Aorta (tissue), 5 donors: ENCODE measurements around the gene SERINC1. TPM values are rescaled to one million over a fixed set of nuclear protein-coding genes. Genes with fewer than 3 reads are reported as not detected.
A peak's percentile ranks its signal among the peaks of the same experiment; 100 is the strongest.

Experiments used
- ATAC-seq: fragments of 200-7000 bp; cut with Tn5 transposase; one replicate; pipeline ENCODE4 v1.9.1; 2022; ENCODE audit warnings: moderate library complexity; ENCODE audit not compliant: low FRiP score
- DNase-seq, 2 donors: peaks; one replicate each; pipeline ENCODE4 v3.0.0-alpha.2; 2020
- H3K27ac ChIP-seq, 2 donors: one replicate each; pipeline ENCODE4 v1.5.1; 2013; ENCODE audit warnings: low read length in 2 of 2, mild to moderate bottlenecking in 2 of 2, moderate library complexity in 2 of 2, control low read depth in 1 of 2, inconsistent platforms in 1 of 2, low read depth in 1 of 2
- H3K27me3 ChIP-seq, 2 donors: one replicate each; pipeline ENCODE4 v1.6.1; 2013; ENCODE audit warnings: control low read depth in 1 of 2, low read length in 1 of 2, mild to moderate bottlenecking in 1 of 2, moderate library complexity in 1 of 2; ENCODE audit not compliant: insufficient read depth in 2 of 2, control insufficient read depth in 1 of 2
- H3K36me3 ChIP-seq, 2 donors: one replicate each; pipeline ENCODE4 v1.6.1; 2013; ENCODE audit warnings: control low read depth in 1 of 2, low read length in 1 of 2, mild to moderate bottlenecking in 1 of 2; ENCODE audit not compliant: insufficient read depth in 2 of 2, control insufficient read depth in 1 of 2
- H3K4me1 ChIP-seq, 2 donors: one replicate each; pipeline ENCODE4 v1.6.1; 2013; ENCODE audit warnings: low read length in 2 of 2, control low read depth in 1 of 2, mild to moderate bottlenecking in 1 of 2, moderate library complexity in 1 of 2; ENCODE audit not compliant: insufficient read depth in 2 of 2, control insufficient read depth in 1 of 2
- H3K4me3 ChIP-seq, 2 donors: one replicate each; pipeline ENCODE4 v1.5.1; 2013; ENCODE audit warnings: low read length in 2 of 2, control low read depth in 1 of 2, mild to moderate bottlenecking in 1 of 2
- H3K9me3 ChIP-seq: one replicate; pipeline ENCODE4 v1.6.1; 2013; ENCODE audit warnings: mild to moderate bottlenecking, low read length; ENCODE audit not compliant: control insufficient read depth
- WGBS, 2 donors: extraction: QIAGEN DNeasy Blood & Tissue Kit; methylation state at CpG; one replicate each; pipeline ENCODE4 v1.1.7; 2013; 5-methylcytosine and 5-hydroxymethylcytosine counted together
- intact Hi-C, 2 donors: fragments of 100-400 bp; cut with DNase I; formaldehyde crosslinking; loops; one replicate each; pipeline versions ENCODE4 v1.14.2 to v1.15.0; 2022
- polyA plus RNA-seq, 2 donors: library from polyadenylated mRNA; stranded (reverse); fragments of 200-250 nt; gene quantifications; one replicate each; pipeline ENCODE4 v1.2.3, GENCODE V29; 2013
- total RNA-seq, 2 donors: library from RNA; stranded (reverse); fragmentation: NEBNext Ultra II Directional; extraction: Animal tissue kit (Norgen Biotek cat#: 25700); gene quantifications; one replicate each; pipeline ENCODE4 v1.2.1, GENCODE V29; 2021
- donor health status: healthy with polysubstance abuse.
- donor health status: Bipolar disorder and iron deficiency.
- donor health status: DM: no; HTN: no; CAD: no.
- donor health status: DM: no; HTN: no; CAD: no.
- donor health status: DM: yes; HTN: yes; CAD: no.

Gene SERINC1
- total and polyA plus RNA-seq, 4 donors: 211 to 274 (median 239) TPM

DNA sequence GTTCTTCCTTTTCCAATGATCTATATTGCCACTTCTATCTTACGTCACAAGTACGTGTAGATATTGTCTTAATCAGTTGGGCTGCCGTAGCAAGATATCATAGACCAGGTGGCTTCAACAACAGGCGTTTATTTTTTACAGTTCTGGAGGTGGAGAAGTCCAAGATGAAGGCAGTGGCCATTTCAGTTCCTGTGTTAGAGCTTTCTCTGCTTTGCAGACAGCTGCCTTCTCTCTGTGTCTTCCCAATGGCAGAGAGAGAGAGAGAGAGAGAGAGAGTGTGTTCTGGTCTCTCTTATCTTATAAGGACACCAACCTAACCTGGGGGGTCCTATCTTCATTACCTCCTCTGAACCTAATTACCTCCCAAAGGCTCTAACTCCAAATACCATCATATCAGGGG is 63.9 kb downstream of the SERINC1 start:
- DNase-seq: no peak
- intact Hi-C loops: no loop called here

GRCh38 chr6:122406187-122406586 is 65.4 kb downstream of the SERINC1 start:
- Histone ChIP-seq H3K4me1 (peaks cover 0 to 4% of the 10 kb centered on the region in 2 donors), H3K36me3 (no peaks in the 10 kb centered on the region), H3K4me3 (no peak overlapping the region), H3K27me3 (no peaks in the 10 kb centered on the region), H3K27ac (no peak overlapping the region), H3K9me3 (no peaks in the 10 kb centered on the region)
- DNase-seq (no peak), ATAC-seq (no peak)
- intact Hi-C loops: no loop called here
- WGBS, 2 donors: 97 to 100% methylated on average over 1 of the region's 1 CpG

More for the DNA sequence above, 63.9 kb downstream of the SERINC1 start:
- no peaks in the 10 kb centered on the region for H3K36me3 ChIP-seq
- ATAC-seq: no peak
- WGBS, 2 donors: 72 to 93% methylated on average over 4 of the region's 4 CpGs
- peaks cover 0 to 4% of the 10 kb centered on the region in 2 donors for H3K4me1 ChIP-seq
- no peak overlapping the region for H3K27ac ChIP-seq
- no peaks in the 10 kb centered on the region for H3K9me3 ChIP-seq
- H3K4me3 ChIP-seq: no peak overlapping the region
- no peaks in the 10 kb centered on the region for H3K27me3 ChIP-seq

GRCh38 chr6:122405417-122405816 is 66.2 kb downstream of the SERINC1 start:
- ATAC-seq: no peak
- intact Hi-C loops: no loop called here
- Histone ChIP-seq H3K27me3 (no peaks in the 10 kb centered on the region), H3K27ac (no peak overlapping the region), H3K4me1 (peaks cover 0 to 4% of the 10 kb centered on the region in 2 donors), H3K4me3 (no peak overlapping the region), H3K36me3 (no peaks in the 10 kb centered on the region), H3K9me3 (no peaks in the 10 kb centered on the region)
- DNase-seq: no peak
- 86 to 92% methylated on average over 1 of the region's 1 CpG for WGBS, 2 donors

DNA sequence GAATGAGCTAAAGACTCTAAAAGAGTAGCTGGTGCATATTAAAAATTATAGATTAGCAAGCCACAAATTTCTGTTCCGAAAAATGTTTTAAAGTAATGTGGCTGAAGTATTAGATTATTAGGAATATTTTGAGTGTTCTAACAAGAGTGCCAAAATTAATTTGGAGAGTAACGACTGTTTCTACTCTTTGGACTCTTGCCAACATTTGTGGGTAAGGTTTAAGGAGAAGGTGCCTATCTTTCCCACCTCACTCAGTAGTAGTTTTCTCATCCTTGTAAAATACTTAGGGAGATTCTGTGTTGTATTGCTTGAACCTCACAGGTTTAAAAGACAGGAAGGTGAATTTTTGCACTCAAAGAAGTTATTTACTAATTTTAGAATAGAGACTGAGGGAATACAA is 67.2 kb downstream of the SERINC1 start:
- DNase-seq: no peak
- 63 to 66% methylated on average over 2 of the region's 2 CpGs for WGBS, 2 donors
- peaks cover 0 to 4% of the 10 kb centered on the region in 2 donors for H3K4me1 ChIP-seq

DNA sequence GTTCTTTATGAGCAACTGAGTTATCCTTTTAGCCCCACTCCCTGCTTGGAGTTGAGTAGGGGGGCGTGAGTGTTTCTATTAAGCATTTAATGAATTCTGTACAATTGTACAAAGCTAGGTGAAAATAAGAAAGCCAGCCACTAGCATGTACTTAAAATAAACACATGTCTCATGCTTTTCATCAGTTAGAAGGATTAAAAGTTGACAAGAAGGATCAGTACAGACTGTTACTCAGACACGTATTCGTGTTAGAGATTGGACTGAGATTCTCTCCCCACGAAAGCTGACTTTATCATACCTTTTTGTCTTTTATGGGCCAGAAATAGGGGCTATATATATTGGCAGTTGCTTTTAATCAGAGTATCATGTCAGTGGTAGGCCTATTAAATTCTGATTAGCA is 70.5 kb downstream of the SERINC1 start:
- DNase-seq: no peak
- no peaks in the 10 kb centered on the region for H3K27me3 ChIP-seq
- ATAC-seq: no peak
- intact Hi-C loops: no loop called here
- H3K36me3 ChIP-seq: no peaks in the 10 kb centered on the region
- no peaks in the 10 kb centered on the region for H3K9me3 ChIP-seq
- WGBS, 2 donors: 69 to 73% methylated on average over 4 of the region's 4 CpGs
- H3K4me3 ChIP-seq: no peak overlapping the region
- H3K4me1 ChIP-seq: peaks cover 0 to 4% of the 10 kb centered on the region in 2 donors
- H3K27ac ChIP-seq: no peak overlapping the region

More for the DNA sequence above, 67.2 kb downstream of the SERINC1 start:
- H3K4me3 ChIP-seq: no peak overlapping the region
- no peak for ATAC-seq
- H3K27me3 ChIP-seq: no peaks in the 10 kb centered on the region
- H3K9me3 ChIP-seq: no peaks in the 10 kb centered on the region
- intact Hi-C loops: no loop called here
- no peaks in the 10 kb centered on the region for H3K36me3 ChIP-seq
- H3K27ac ChIP-seq: no peak overlapping the region

GRCh38 chr6:122400462-122401089 is 71.0 kb downstream of the SERINC1 start:
- H3K27me3 ChIP-seq: no peaks in the 10 kb centered on the region
- peak overlapping the region; percentile 63 to 93 for H3K4me3 ChIP-seq
- H3K27ac ChIP-seq: no peak overlapping the region
- WGBS, 2 donors: 58 to 70% methylated on average over 4 of the region's 4 CpGs
- peaks cover 0 to 4% of the 10 kb centered on the region in 2 donors for H3K4me1 ChIP-seq
- H3K36me3 ChIP-seq: no peaks in the 10 kb centered on the region
- H3K9me3 ChIP-seq: no peaks in the 10 kb centered on the region
- no peak for DNase-seq
- ATAC-seq: no peak
- intact Hi-C loops: no loop called here

- WGBS, 2 donors: 0 to 1% methylated on average over 10 to 20 of the region's 20 CpGs
- no peaks in the 10 kb centered on the region for H3K27me3 ChIP-seq
- no peaks in the 10 kb centered on the region for H3K36me3 ChIP-seq
- no peaks in the 10 kb centered on the region for H3K9me3 ChIP-seq
- intact Hi-C loops: no loop called here
- peaks cover 0 to 4% of the 10 kb centered on the region in 2 donors for H3K4me1 ChIP-seq
- peak overlapping the region; percentile 63 to 93 for H3K4me3 ChIP-seq
- ATAC-seq: no peak
- no peak for DNase-seq
- no peak overlapping the region for H3K27ac ChIP-seq
Observed at GRCh38 chr6:122400121-122400450, 71.5 kb downstream of the SERINC1 start.

DNA sequence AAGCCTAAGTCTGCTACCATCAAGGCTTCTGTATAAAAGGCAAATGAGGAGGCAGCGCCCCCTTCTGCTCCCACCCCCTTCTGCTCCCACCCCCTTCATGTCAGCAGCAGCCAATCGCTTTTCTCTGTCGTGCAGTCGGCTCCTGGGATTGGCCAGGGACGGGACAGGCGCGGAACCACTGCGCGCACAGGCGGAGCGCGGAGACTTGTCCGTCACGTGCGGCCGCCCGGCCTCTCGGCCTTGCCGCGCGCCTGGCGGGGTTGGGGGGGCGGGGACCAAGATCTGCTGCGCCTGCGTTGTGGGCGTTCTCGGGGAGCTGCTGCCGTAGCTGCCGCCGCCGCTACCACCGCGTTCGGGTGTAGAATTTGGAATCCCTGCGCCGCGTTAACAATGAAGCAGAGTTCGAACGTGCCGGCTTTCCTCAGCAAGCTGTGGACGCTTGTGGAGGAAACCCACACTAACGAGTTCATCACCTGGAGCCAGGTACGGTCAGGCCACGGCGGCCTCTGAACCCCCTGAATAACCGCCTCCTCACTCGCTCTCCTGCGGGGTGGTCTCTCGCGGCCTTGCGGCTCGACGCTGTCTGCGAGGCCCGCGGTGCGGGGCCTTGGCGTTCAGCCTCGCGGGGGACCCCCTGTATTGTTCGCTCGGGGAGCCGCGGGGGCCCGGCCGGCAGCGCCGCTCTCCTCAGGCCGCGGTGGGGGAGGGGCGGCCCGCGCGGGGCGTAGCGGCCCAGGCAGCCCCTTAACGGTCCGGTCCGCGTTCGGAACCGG is 72.1 kb downstream of the SERINC1 start, which contains the start of gene HSF2:
Gene HSF2 (plus strand): TSS at position 305 of the 773 bp plus-strand sequence. CDS start 86 bp downstream, at position 391.
- peak; percentile 99 for ATAC-seq
- Histone ChIP-seq H3K36me3 (no peaks in the 10 kb centered on the region), H3K4me3 (peak within 1 kb of the TSS; percentile 63 to 93), H3K27ac (peak within 1 kb of the TSS in 1 of 2 donors; percentile 73), H3K27me3 (no peaks in the 10 kb centered on the region), H3K9me3 (no peaks in the 10 kb centered on the region), H3K4me1 (peaks cover 0 to 4% of the 10 kb centered on the region in 2 donors)
- 1% methylated on average over 64 to 82 of the region's 82 CpGs for WGBS, 2 donors
- DNase-seq: peak; percentile 98
- intact Hi-C loops: loop anchor here in 1 of 2 donors (5.0 kb wide), 1 partner anchor 73 kb away; the partner anchor contains the start of gene SERINC1

DNA sequence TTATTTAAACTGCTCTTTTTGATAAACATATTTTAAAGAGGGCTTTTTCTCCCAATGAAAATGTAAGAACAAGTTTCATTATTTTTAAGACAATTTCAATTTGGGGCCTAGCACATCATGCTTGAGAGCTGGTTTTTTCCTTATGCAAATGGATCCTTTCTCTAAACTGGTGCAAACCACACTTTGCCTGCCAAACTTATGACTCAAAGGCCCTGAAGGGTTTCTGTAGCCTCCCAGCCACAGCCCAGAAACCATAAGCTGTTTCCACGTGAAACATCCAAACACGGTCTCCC is 72.6 kb downstream of the SERINC1 start:
- H3K36me3 ChIP-seq: no peaks in the 10 kb centered on the region
- peak overlapping the region in 1 of 2 donors; percentile 47 for H3K4me3 ChIP-seq
- 0 to 1% methylated on average over 2 of the region's 2 CpGs for WGBS, 2 donors
- no peaks in the 10 kb centered on the region for H3K9me3 ChIP-seq
- intact Hi-C loops: loop anchor here in 1 of 2 donors (5.0 kb wide), 1 partner anchor 73 kb away; the partner anchor contains the start of gene SERINC1
- ATAC-seq (no peak), DNase-seq (no peak)
- H3K27me3 ChIP-seq: no peaks in the 10 kb centered on the region
- peaks cover 0 to 3% of the 10 kb centered on the region in 2 donors for H3K4me1 ChIP-seq
- H3K27ac ChIP-seq: peak overlapping the region in 1 of 2 donors; percentile 73
